Measurements from ENCODE around the gene SLCO2A1.

SLCO2A1 gene

DNA sequence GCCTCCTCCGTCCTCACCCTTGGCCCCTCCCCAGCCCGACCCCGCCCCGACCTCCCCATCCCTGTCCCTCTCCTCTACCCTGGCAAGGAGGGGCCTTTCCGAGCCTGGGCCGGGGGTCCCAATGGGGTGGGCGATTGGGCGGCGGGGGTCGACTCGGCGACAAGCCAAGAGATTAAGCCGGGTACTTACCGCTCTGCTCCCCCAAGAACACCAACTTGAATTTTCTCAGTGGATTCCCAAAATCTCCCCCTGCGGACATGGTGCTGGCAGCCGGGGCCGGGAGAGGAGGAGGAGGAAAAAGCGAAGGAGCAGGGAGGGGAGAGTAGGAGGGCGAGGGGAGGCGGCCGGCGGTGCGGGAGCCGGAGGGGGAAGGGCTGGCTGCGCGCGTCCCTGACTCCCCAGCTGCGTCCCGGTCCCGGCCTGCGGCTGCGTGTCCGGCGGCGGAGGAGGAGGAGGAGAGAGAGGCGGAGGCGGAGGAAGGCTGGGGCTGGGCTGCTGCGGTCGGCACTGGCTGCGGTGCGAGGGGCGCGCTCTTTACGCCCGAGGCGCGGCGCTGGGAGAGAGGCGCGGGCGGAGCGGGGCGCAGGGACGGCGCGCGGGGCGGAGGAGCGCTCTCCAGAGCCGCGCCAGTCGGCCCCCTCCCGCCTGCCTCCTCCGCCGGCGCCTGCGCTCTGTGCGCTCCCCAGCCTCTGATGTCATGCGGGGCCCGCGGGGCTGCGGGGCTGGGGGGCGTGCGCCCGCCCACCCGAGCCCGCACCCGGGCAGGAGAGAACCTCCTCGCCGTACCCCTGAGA is 134.3 kb downstream of the SLCO2A1 start, which contains the start of gene RAB6B:
Gene RAB6B (minus strand): TSS at position 675 of the 794 bp plus-strand sequence. CDS start 416 bp downstream, at position 259.
- DNase-seq: peak; percentile 13

DNA sequence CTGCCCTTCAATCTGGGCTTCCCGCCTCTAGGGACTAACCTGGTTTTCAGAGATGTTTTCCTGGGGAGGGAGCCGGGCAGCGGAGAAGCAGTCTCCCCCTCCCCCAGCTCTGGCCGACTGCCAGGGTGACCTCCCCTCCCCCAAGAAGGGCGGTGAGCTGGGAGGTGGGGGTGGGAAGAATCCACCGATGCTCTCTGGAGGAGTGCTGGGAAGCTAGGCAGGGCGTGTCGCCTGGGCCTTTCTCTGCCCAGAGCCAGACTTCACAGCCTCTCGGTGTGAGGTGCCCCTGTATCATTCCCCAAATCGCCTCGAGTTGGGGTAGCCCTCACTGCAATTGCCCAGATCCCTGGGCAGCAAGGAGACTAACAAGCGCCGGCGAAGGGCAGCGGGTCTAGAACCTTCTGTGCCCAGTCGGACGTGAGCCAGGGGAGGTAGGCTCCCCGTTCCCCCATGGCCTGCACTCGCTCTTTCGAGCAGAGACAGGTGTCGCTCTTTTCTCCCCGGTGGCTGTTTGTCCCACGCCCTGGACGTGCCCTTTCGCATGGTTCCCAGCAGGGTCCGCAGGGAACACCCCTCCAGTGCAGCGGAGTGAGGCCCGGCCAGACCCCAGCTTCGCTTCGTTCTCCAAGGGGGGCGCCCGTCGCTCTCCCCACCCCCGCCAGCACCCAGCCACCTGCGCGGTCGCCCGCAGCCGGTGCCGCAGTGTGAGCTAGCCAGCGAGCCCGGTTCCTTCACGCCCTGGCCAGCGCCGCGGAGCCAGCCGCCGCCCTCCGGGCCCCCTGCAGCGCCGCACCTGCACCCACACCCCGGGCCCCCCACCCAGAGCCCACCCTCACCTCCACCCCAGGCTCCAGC is 135.1 kb downstream of the SLCO2A1 start:
- DNase-seq: peak; percentile 11

DNA sequence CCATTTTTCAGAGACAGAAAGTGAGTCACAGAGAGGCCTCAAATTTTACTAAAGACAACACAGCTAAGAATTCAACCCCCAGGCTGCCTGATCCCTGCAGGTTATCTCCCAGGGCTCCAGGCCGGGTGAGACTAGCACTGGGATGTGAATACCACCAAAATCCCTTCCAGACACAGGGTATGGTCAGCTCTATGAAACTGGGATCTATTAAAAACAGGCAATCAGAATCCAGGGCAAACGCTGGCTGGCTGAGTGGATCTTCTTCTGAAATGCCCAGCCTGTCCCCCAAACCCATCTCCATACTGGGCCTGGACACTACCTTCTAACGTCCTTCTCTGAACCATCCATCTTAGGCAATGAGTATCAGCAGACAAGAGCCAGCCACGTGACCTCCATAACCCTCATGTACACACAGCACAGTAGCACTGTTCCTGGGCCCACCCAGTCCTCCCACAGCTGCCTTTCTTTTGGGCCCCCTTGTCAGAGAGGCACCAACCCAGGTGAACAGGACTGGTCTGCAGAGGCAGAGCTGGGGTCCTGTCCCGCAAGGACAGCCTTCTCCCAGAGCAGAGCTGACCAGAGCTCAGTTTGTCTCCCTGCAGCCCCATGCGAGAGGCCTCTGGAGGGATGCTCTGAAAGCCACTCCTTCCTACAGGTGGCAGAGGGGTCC is 135.9 kb downstream of the SLCO2A1 start:
- DNase-seq: no peak

DNA sequence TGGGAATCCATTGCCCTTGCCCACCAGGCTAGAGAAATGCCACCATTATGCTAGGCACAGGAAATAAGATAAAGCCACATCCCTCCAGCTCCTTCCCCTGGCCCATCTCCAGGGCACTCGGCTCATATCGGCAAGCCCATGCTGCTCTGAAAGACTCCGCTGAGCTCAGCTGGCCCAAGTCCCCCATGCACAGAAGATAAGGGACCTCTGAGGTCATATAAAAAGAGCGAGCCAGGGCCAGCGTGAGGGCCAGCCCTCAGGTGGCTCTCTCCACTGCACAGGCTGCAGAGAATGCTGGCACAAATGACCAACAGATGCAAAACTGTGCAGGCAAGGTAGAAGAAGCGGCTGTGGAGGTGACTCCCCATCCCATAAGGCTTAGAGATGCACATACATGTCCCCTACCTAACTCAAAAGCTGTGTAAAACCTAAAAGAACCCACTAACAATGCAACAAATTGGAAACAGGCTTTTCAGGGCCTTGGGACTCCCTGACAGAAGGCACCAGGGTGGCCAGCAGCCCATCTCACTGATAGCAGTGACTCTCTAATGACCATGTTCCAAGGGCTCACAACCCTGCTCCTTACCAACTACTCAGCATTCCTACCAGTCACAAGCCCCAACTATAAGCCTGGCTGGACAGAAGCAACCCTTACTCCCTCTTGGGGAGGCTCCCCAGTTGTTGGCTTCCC is 137.0 kb downstream of the SLCO2A1 start:
- DNase-seq: no peak

DNA sequence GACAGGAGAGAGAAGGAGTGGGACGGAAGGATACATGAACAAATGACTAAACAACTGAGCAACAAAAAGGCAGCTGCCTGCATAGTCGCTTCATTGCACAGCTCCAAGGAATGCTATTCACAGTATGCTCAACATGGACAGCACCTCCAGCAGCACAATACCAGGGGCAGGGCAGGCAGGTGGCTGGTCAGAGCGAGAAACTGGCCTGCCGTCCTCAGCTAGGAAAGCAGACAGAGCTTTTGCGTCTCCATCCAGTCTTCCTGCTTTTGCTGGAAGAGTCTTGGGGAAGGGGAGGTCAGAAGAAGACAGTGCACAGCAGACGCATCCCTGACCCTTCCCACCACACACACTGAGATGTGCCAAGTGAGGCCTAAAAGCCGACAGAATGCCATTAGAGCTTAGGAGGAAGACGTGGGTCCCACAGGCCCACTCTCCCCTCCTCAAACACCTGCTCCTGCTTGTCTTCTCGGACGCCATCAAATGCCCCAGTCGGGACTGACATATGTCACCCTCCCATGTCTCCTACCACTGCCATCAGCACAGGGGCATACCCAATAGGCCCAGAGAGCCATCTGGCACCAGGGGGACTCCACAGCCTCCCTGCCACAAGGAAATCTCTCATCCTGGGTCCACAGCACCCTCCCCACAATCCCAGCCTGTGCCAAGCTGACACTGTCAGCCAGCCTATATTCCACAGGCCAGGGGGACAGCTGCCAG is 137.9 kb downstream of the SLCO2A1 start:
- no peak for DNase-seq

DNA sequence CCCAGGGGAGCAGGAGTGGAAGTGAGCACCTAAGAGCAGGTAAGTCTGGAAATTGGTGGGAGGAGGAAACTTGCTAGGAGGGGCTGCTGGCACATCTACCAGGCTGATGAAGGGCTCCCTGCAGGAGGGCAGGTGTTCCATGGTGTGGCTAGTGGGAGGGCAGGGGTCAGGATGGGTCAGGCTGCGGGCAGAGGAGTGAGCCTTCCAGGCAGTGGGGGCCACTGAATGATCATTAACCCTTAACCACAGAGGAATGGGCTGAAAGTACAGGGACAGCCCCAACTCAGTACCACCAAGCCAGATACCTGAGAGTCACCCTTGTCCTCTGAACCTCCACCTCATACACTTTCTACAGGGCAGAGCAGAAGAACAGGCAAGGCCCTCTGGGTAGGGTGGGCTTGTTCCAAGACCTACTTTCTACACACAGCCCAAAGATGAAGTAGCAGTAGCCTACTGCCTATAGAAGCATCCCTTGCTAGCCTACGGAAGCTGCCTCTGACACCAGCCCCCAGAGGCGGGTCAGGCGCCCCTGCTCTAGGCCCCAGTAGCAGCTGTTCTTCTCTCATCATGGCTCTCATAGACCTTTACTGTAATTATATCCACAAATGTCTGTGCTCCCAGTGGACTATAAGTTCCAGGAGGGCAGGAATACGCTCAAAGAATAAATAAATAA is 138.6 kb downstream of the SLCO2A1 start:
- no peak for DNase-seq

DNA sequence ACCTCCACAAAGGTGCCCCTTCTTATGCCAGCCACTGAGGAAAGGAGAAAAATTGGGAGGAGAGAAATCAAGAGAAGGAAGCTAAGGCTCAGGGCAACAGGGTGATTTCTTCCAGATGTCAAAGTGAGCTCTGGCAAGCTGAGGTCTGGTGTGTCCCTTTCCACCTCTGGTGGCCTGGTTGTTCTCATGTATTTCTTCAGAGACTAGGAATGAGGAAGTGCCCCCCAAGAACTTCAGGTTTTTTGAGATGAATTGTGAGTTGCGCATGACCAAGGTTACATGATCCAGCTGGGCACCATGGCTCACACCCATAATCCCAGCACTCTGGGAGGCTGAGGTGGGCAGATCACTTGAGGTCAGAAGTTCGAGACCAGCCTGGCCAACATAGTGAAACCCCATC is 139.7 kb downstream of the SLCO2A1 start:
- DNase-seq: no peak

DNA sequence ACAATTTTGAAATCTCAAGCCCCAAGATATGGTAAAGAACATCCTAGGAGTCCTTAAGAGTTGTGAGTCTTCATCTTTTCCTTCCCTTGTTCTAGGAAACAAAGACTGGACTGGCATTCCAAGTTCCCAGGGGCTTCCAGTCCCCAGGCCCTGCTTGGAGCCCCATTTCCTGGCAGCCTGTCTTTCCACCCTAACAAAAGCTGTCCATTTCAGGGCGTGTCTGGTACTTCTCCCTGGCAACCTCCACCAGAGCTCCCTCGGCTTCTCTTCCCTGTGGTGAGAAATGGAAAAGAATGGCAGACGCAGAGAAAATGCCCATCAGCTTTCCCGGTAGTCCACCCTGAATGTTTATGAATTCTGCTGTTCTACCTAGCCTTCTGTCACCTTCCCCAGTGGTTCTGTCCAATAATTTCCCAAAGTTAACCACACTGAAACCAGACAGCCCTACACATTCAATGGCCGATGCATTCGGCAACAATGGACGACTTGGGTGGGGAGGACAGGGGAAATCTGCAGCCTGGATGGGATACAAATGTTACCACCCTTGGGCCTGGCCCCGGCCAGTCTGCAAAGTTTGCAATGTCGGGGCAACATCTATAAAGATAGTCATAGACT is 140.9 kb downstream of the SLCO2A1 start:
- DNase-seq: no peak

DNA sequence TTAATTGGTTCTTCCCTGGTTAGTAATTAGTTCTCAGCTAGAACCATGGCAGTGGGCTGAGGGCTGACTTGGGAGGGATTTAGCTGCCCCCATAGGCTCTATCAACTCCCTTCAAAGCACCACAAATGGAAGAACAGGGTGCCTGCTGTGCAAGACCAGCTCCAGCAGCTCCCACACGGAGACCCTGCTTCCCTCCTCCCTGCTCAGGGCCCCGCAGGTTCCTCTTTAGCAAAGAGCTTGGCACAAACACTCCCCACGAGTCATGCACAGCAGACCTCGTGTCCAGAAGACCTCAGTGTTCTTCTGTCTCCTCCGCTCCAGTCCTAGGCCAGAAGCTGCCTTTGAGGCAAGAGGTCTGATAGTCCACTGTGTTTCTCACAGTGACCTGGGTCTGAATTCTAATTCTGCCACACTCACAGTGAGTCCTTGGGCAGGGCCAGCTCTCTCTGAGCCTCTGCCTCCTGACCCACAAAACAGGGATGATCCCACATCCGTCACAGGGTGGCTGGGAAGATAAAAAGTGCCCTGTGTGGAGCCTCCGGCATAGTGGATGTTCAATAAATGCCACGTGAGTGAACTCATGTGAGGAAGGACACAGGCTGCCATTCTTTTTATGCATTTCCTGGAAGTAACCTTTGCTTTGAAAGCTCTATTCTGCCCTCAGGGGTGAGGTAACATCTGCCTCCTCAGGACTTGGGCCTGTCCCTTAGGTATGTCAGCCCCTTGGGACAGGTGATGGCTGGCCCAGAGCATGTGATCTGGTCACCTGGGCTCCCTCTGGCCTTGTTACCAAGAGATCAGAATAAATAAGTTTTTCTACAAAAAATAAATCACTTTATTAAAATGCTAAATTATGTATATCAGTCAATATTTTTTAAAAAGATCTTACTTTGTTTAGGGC is 141.7 kb downstream of the SLCO2A1 start:
- DNase-seq: no peak

DNA sequence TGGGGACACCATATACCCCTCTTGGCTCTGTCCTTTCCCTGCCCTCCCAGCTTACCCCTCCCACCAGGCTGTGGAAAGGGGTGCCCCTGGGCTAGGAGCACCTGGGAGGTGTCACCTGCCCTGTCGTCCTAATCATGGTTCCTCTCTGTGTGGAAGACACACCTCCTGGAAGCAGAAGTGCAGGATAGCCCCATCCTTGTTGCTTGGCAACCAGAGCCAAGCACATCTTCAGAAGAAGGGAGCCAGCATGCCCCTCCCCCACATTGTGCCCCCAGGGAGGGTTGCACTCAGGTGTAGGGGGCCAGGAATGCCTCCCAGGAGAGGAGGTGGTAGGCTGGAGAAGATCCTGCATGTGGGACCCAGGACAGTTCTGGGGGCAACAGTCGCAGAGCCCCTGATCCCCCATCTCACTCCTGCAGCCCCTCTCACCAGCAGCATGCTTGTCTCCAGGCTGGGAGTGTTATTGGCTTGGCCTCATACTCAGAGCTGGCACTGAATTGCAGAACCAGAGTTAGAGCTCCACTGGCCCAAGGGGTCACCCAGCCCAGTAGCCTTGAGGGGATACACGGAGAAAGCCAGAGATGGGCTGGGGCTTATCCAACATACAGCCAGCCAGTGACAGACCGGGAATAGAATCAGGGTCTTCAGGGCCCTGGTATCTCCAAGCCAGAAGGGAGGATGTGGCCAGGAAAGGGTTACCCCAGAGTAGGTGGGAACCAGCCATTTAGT is 142.5 kb downstream of the SLCO2A1 start:
- DNase-seq: no peak

DNA sequence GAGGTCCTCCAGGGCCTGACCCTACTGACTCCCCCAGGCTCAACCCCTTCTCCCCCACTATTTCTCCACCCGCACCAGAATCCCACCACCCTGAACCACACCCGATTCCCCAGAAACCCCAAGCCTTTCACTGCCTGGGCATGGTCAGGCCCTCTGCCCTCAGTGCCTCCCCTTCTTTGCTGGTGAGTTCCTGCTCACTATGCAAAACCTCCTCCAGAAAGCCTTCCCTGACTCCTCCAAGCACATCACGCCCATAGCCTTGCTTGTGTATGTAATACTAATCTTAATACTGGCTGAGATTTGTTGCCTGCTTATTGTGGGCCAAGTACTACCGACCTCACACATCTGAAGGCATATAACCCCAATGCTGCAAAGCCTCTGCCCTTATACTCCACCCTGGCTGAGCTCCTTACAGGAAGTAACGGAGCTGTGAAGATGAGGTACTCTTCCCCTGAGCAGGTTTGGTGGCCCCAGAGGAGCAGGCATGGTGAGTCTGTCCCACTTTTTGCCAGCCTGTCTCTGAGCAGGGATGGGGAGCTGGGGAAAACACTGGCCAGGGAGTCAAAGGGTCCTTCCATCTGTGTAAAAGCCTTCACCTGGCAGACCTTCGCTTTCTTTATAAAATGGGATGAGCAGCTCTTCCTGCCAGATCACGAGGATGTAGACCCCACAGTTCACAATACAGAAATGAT is 143.5 kb downstream of the SLCO2A1 start:
- DNase-seq: no peak

DNA sequence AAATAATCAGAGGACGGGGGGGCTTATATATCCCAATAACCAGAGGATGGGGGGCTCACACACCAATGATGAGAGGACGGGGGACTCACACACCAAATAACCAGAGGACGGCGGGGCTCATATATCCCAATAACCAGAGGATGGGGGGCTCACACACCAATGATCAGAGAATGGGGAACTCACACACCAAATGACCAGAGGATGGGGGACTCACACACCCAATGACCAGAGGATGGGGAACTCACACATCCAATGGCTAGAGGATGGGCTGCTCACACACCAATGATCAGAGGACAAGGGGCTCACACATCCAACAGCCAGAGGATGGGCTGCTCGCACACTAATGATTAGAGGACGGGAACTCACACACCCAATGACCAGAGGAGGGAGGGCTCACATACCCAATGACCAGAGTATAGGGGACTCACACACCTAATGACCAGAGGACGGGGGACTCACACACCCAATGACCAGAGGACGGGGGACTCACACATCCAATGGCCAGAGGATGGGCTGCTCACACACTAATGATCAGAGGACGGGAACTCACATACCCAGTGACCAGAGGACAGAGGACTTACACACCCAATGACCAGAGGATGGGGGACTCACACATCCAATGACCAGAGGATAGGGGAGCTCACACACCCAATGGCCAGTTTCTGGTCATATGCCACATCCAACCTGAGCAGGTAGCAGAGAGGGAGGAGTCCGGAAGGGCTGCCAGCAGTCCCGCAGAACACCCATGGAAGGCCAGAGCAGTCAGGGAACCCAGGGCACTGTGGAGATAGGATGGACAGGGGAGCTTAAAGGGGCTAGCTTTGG is 144.6 kb downstream of the SLCO2A1 start:
- DNase-seq: no peak

DNA sequence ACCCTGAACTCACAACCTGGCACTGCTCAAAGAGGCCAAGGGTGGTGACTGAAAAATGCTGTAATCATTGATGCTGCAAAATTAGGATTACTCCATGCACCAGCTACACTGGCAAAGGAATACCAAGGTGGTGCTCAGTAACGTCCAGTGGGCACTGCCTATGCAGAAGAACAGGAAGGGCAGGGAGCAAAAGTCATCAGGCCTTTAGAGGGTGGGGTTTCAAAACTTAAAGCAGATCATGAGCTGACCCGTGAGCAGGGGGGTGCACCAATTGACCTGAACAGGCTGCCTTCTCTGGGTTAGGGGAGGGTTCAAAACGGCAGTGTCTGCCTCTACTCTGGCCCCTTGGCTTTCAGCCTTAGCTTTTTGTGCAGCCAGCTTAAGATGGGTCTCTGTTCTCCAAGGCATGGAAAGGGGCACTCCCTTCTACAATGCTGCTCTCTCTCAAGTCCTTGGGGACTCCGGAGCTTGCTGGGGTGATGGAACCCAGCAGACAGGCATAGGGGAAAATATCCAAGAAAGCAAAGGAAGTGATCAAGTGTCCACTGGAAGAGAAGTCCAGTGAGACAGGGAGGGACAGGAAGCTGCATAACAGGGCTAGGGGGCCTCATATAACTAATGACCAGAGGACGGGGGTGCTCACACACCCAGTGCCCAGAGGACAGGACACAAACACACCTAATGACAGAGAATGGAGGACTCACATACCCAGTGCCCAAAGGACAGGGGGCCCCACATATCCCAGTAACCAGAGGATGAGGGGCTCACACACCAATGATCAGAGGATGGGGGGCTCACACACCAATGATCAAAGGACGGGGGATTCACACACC is 145.5 kb downstream of the SLCO2A1 start:
- no peak for DNase-seq

DNA sequence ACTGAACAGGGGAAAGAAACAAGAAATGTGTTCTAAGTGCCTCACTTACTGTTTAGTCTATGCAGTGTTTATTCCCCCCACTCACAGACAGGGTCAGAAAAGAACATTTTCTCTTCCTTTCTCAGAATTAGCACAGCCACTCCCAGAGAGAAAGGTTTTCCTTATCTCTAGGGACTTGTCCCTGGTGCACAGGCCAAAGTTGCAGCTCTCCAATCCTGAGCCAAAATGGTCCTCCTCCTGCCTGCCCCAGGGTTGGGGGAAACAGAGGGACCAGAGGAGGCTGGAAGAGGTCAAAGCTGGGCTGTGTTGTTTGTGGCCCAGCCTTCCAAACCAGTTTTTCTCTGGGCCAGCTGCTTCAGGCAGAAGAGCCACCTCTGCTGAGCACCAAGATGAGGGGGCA is 146.1 kb downstream of the SLCO2A1 start:
- DNase-seq: no peak

DNA sequence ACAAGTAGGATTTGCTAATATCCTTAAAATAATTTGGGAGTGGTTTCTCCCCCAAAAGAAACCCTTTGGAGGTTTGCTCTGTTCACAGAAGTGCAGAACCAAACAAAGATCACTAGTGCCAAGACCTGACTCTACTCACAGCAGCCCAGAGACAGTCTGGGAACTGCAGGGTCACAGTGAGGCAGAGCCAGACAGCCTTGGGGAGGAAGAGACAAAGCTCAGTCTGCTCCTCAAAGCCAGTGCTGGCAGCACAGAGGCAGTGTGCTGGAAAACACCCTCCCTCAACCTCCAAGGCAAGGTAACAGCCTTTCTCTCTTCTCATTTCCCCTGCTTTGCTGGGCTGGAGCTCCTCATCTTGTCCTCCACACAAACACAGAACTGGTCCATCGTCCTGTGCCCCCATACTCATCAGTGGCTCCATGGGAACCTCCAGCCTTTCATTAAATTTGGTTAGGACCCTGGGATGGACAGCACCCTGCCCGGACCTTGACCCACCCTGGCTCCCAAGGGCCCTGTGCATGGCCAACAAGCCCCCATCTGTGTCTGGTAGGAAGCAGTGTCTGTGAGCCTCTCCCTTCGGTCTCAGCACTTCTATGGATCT is 146.6 kb downstream of the SLCO2A1 start:
- DNase-seq: no peak
